Neural progenitor cell (in vitro differentiated cells): ENCODE measurements around the gene JMJD7. TPM values are rescaled to one million over a fixed set of nuclear protein-coding genes. Genes with fewer than 3 reads are reported as not detected.

Experiments
- DNase-seq: peaks from one replicate; pipeline ENCODE4 v3.0.0-alpha.2; 2016; ENCODE audit warnings: low spot score
- H2AFZ ChIP-seq: fragments of 200-600 bp; sonication (generic); replicated peaks from 2 replicates; pipeline ENCODE4 v1.6.1; 2016; ENCODE audit warnings: antibody characterized with exemption
- H3F3A ChIP-seq: fragments of 200-600 bp; sonication (generic); 2 replicates; pipeline ENCODE4 v1.6.1; 2016; ENCODE audit warnings: antibody characterized with exemption, low read depth
- H3K27ac ChIP-seq: fragments of 200-600 bp; sonication (generic); 2 replicates; pipeline ENCODE4 v1.5.1; 2016; ENCODE audit warnings: mild to moderate bottlenecking
- H3K27me3 ChIP-seq: fragments of 200-600 bp; sonication (generic); 2 replicates; pipeline ENCODE4 v1.6.1; 2016; ENCODE audit warnings: mild to moderate bottlenecking, moderate library complexity
- H3K36me3 ChIP-seq: fragments of 200-600 bp; sonication (generic); 2 replicates; pipeline ENCODE4 v1.5.1; 2016
- H3K4me1 ChIP-seq: fragments of 200-600 bp; sonication (generic); 2 replicates; pipeline ENCODE4 v1.6.1; 2016; ENCODE audit warnings: mixed run types
- H3K4me2 ChIP-seq: fragments of 200-600 bp; sonication (generic); 2 replicates; pipeline ENCODE4 v1.6.1; 2016
- H3K4me3 ChIP-seq: fragments of 200-600 bp; sonication (generic); 2 replicates; pipeline ENCODE4 v1.5.1; 2016
- H3K79me2 ChIP-seq: fragments of 200-600 bp; sonication (generic); 2 replicates; pipeline ENCODE4 v1.6.1; 2016; ENCODE audit warnings: low read depth
- H3K9ac ChIP-seq: fragments of 200-600 bp; sonication (generic); 2 replicates; pipeline ENCODE4 v1.6.1; 2016
- H3K9me3 ChIP-seq: fragments of 200-600 bp; sonication (generic); 2 replicates; pipeline ENCODE4 v1.5.1; 2016; ENCODE audit warnings: low read depth
- H4K20me1 ChIP-seq: fragments of 200-600 bp; sonication (generic); 2 replicates; pipeline ENCODE4 v1.6.1; 2016; ENCODE audit warnings: low read depth
- H3K27ac Mint-ChIP-seq: 3 replicates; pipeline ENCODE4 v1.8.0; 2021; ENCODE audit warnings: mixed read lengths
- H3K27me3 Mint-ChIP-seq: 2 replicates; pipeline ENCODE4 v1.8.0; 2022; ENCODE audit warnings: low read depth, mild to moderate bottlenecking, inconsistent platforms, moderate library complexity, mixed read lengths; ENCODE audit not compliant: insufficient read depth
- H3K36me3 Mint-ChIP-seq: 3 replicates; pipeline ENCODE4 v1.8.0; 2021; ENCODE audit warnings: mixed read lengths
- H3K4me1 Mint-ChIP-seq: 3 replicates; pipeline ENCODE4 v1.8.0; 2021; ENCODE audit warnings: mixed read lengths
- H3K4me3 Mint-ChIP-seq: 3 replicates; pipeline ENCODE4 v1.8.0; 2021; ENCODE audit warnings: mild to moderate bottlenecking, moderate library complexity, mixed read lengths
- H3K9me3 Mint-ChIP-seq: 3 replicates; pipeline ENCODE4 v1.8.0; 2020; ENCODE audit warnings: mixed read lengths
- CTCF ChIP-seq: fragments of 200-600 bp; sonication (generic); IDR thresholded peaks from 2 replicates; pipeline ENCODE4 v1.5.1; 2017; ENCODE audit warnings: antibody characterized with exemption, mild to moderate bottlenecking
- EZH2 ChIP-seq: fragments of 200-600 bp; sonication (generic); IDR thresholded peaks from 2 replicates; pipeline ENCODE4 v1.6.1; 2017; ENCODE audit warnings: antibody characterized with exemption, mild to moderate bottlenecking, moderate library complexity
- EZH2phosphoT487 ChIP-seq: fragments of 200-600 bp; sonication (generic); IDR thresholded peaks from 2 replicates; pipeline ENCODE4 v1.6.1; 2017; ENCODE audit warnings: antibody characterized with exemption
- total RNA-seq: library from RNA; depleted of rRNA; stranded (reverse); fragments of >200 nt; gene quantifications from 2 replicates; pipeline ENCODE4 v1.2.3, GENCODE V29; 2015; ENCODE audit warnings: low replicate concordance

Gene JMJD7
- total RNA-seq, 1 donor from 2014 or later, result 13.4 TPM

GRCh38 chr15:41885321-41885720 is 57.4 kb downstream of the JMJD7 start:
- TF ChIP-seq CTCF, result no peak
- Histone ChIP-seq H3K4me1 (peaks cover 24% of the 10 kb centered on the region), H2AFZ (no peak overlapping the region), H3K36me3 (no peaks in the 10 kb centered on the region), H3K9me3 (no peaks in the 10 kb centered on the region), H3F3A (peaks cover 5% of the 10 kb centered on the region), H3K4me3 (no peak overlapping the region), H4K20me1 (no peaks in the 10 kb centered on the region), H3K27ac (no peak overlapping the region), H3K4me2 (no peak overlapping the region), H3K79me2 (no peaks in the 10 kb centered on the region), H3K27me3 (peaks cover 44% of the 10 kb centered on the region), H3K9ac (no peak overlapping the region)
- Mint-ChIP-seq H3K4me1 (peaks cover 22% of the 10 kb centered on the region), H3K36me3 (peaks cover 4% of the 10 kb centered on the region), H3K4me3 (no peak overlapping the region), H3K27me3 (peaks cover 13% of the 10 kb centered on the region), H3K27ac (peak overlapping the region; percentile 54), H3K9me3 (no peaks in the 10 kb centered on the region)
- DNase-seq, result no peak

DNA sequence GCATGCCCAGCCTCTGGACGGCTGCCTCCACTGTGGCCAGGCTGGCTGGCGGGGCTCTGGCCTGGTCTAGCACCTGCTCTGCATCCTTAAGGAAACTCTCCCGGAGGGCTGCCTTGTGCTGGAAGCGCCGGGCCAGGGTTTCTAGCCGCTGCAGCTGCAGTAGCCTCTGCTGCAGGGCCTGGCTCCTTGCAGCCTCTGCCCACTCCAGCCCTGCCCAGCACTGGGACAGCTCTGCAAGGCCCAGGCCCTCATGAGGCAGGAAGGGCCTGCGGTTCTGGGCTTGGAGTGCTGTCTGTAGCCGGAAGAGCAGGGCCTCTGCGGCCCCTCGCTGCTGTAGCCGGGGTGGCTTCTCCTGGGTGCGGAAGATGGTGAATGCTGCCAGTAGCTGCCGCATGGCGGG is 57.9 kb downstream of the JMJD7 start:
- Histone ChIP-seq H3K4me1 (peaks cover 26% of the 10 kb centered on the region), H2AFZ (no peak overlapping the region), H3K27me3 (peaks cover 39% of the 10 kb centered on the region), H4K20me1 (no peaks in the 10 kb centered on the region), H3K9ac (no peak overlapping the region), H3K9me3 (no peaks in the 10 kb centered on the region), H3K4me3 (no peak overlapping the region), H3F3A (peaks cover 8% of the 10 kb centered on the region), H3K79me2 (no peaks in the 10 kb centered on the region), H3K36me3 (no peaks in the 10 kb centered on the region), H3K27ac (no peak overlapping the region), H3K4me2 (peak overlapping the region; percentile 55)
- no peak for DNase-seq
- Mint-ChIP-seq H3K27me3 (peaks cover 13% of the 10 kb centered on the region), H3K36me3 (peaks cover 4% of the 10 kb centered on the region), H3K9me3 (no peaks in the 10 kb centered on the region), H3K4me1 (peaks cover 20% of the 10 kb centered on the region), H3K4me3 (no peak overlapping the region), H3K27ac (no peak overlapping the region)
- TF ChIP-seq EZH2, result no peak
- no peak for TF ChIP-seq EZH2phosphoT487
- no peak for TF ChIP-seq CTCF

DNA sequence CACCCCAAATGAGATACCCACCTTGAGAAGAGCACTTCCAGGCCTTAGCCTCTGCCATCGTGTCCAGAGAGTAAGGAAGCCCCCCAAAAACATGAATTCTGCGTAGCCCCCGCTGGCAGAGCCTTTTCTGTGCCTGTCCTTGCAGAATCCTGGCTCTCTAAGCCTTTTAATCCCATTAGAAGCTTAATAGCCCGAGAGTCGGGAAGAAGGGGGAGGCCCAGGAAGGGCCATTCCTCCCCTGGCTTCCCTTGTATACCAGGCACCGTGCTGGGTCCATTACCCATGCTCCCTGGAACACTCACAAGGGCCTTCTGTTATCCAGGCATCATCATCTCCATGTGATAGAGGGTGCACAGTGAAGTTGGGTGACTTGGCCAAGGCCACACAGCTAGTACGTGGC is 58.8 kb downstream of the JMJD7 start:
- Mint-ChIP-seq H3K9me3 (no peaks in the 10 kb centered on the region), H3K27ac (no peak overlapping the region), H3K4me1 (peaks cover 23% of the 10 kb centered on the region), H3K36me3 (peaks cover 2% of the 10 kb centered on the region), H3K4me3 (no peak overlapping the region), H3K27me3 (peaks cover 8% of the 10 kb centered on the region)
- no peak overlapping the region for H3K9ac ChIP-seq
- peaks cover 30% of the 10 kb centered on the region for H3K27me3 ChIP-seq
- H3K27ac ChIP-seq, result no peak overlapping the region
- H3K4me1 ChIP-seq, result peaks cover 35% of the 10 kb centered on the region
- peak overlapping the region; percentile 55 for H3K4me2 ChIP-seq
- H3K4me3 ChIP-seq, result no peak overlapping the region
- H2AFZ ChIP-seq, result no peak overlapping the region
- H3K36me3 ChIP-seq, result no peaks in the 10 kb centered on the region
- H3F3A ChIP-seq, result peaks cover 12% of the 10 kb centered on the region
- no peak for TF ChIP-seq EZH2phosphoT487
- no peak for TF ChIP-seq CTCF
- no peak for TF ChIP-seq EZH2
- DNase-seq, result peak; percentile 71
- H3K9me3 ChIP-seq, result no peaks in the 10 kb centered on the region
- H4K20me1 ChIP-seq, result no peaks in the 10 kb centered on the region
- H3K79me2 ChIP-seq, result no peaks in the 10 kb centered on the region
